Activated CD8-positive, alpha-beta memory T cell treated with anti-CD3 and anti-CD28 coated beads for 24 hours (primary cell): Measurements from ENCODE around the gene OR4X1.
A peak's percentile ranks its signal among the peaks of the same experiment; 100 is the strongest.
"Not testable (repeated sequence)": the region's sequence is repeated elsewhere in the genome, so short reads cannot be mapped to it uniquely, and the experiment has no call there.

Source experiments
- DNase-seq: peaks from one replicate; pipeline ENCODE4 v3.0.0-alpha.2; 2020

Gene OR4X1

GRCh38 chr11:48263423-48263911 lies at the start of gene OR4X1:
Gene OR4X1, plus strand, starts transcription at chr11:48263861. Its CDS starts 0 bp downstream, at chr11:48263861.
- DNase-seq, result no peak

GRCh38 chr11:48216510-48216909 lies 47.2 kb upstream of the OR4X1 start, which contains the start of gene OR4B1:
Gene OR4B1, plus strand, starts transcription at chr11:48216810. Its CDS starts 0 bp downstream, at chr11:48216810.
- no peak for DNase-seq

- no peak for DNase-seq
Measured at GRCh38 chr11:48228761-48229160, 34.9 kb upstream of the OR4X1 start.

GRCh38 chr11:48230057-48230456 lies 33.6 kb upstream of the OR4X1 start:
- not testable (repeated sequence) for DNase-seq

- DNase-seq, result no peak
Measured at GRCh38 chr11:48237727-48238126, 25.9 kb upstream of the OR4X1 start.

GRCh38 chr11:48242501-48242900 lies 21.2 kb upstream of the OR4X1 start:
- DNase-seq, result no peak

- DNase-seq, result no peak
Measured at GRCh38 chr11:48244804-48245203, 18.9 kb upstream of the OR4X1 start, which contains the start of gene OR4X2. Gene OR4X2, plus strand, starts transcription at chr11:48245104. Its CDS starts 0 bp downstream, at chr11:48245104.

GRCh38 chr11:48248902-48249301 lies 14.8 kb upstream of the OR4X1 start:
- DNase-seq, result no peak

- no peak for DNase-seq
Measured at GRCh38 chr11:48261600-48261999, 2.1 kb upstream of the OR4X1 start.

- no peak for DNase-seq
Measured at GRCh38 chr11:48270621-48271020, 7.0 kb downstream of the OR4X1 start.

- DNase-seq, result no peak
Measured at GRCh38 chr11:48272606-48273005, 8.9 kb downstream of the OR4X1 start.

- DNase-seq, result no peak
Measured at GRCh38 chr11:48305923-48306322, 42.3 kb downstream of the OR4X1 start, which contains the start of gene OR4S1. Gene OR4S1, plus strand, starts transcription at chr11:48306223. Its CDS starts 0 bp downstream, at chr11:48306223.

GRCh38 chr11:48307760-48308386 lies 44.2 kb downstream of the OR4X1 start:
- DNase-seq, result peak; percentile 81

- DNase-seq, result not testable (repeated sequence)
Measured at GRCh38 chr11:48313590-48313989, 49.9 kb downstream of the OR4X1 start.
